ENCODE results near the gene PPP2R5D.

Gene PPP2R5D

GRCh38 chr6:43053545-43054205 is 69.3 kb downstream of the PPP2R5D start, which contains the start of gene CUL7:
TSS of gene CUL7 (minus strand) at chr6:43053851. CDS start at chr6:43052788, 1,063 bp downstream.
- Histone ChIP-seq H3K4me1 (ENCODE audit: control insufficient read depth, low read depth, low read length) (peaks cover 12% of the 10 kb centered on the region), H3K4me3 (ENCODE audit: low read length) (peak within 1 kb of the TSS; percentile 79), H3K9ac (ENCODE audit: low read length) (peak within 1 kb of the TSS; percentile 90), H3K27ac (ENCODE audit: low read length) (peak within 1 kb of the TSS; percentile 63), H3K27me3 (ENCODE audit: control insufficient read depth, insufficient read depth, low read length) (no peaks in the 10 kb centered on the region), H3K9me3 (ENCODE audit: control insufficient read depth, low read depth, low read length) (no peaks in the 10 kb centered on the region), H3K36me3 (ENCODE audit: control insufficient read depth, low read depth, low read length) (peaks cover 14% of the 10 kb centered on the region)

- peaks cover 9% of the 10 kb centered on the region for H3K36me3 ChIP-seq (ENCODE audit: control insufficient read depth, low read depth, low read length)
- H3K4me1 ChIP-seq (ENCODE audit: control insufficient read depth, low read depth, low read length), result peaks cover 12% of the 10 kb centered on the region
- H3K27me3 ChIP-seq (ENCODE audit: control insufficient read depth, insufficient read depth, low read length), result no peaks in the 10 kb centered on the region
- no peak overlapping the region for H3K9ac ChIP-seq (ENCODE audit: low read length)
- peak overlapping the region; percentile 13 for H3K27ac ChIP-seq (ENCODE audit: low read length)
- no peaks in the 10 kb centered on the region for H3K9me3 ChIP-seq (ENCODE audit: control insufficient read depth, low read depth, low read length)
- peak overlapping the region; percentile 79 for H3K4me3 ChIP-seq (ENCODE audit: low read length)
These were observed 70.0 kb downstream of the PPP2R5D start for GRCh38 chr6:43054206-43054943.

- no peak overlapping the region for H3K9ac ChIP-seq (ENCODE audit: low read length)
- no peaks in the 10 kb centered on the region for H3K9me3 ChIP-seq (ENCODE audit: control insufficient read depth, low read depth, low read length)
- H3K4me1 ChIP-seq (ENCODE audit: control insufficient read depth, low read depth, low read length), result peaks cover 15% of the 10 kb centered on the region
These were observed 71.6 kb downstream of the PPP2R5D start for GRCh38 chr6:43055966-43056365.

GRCh38 chr6:43058531-43058930 is 74.2 kb downstream of the PPP2R5D start:
- H3K4me1 ChIP-seq (ENCODE audit: control insufficient read depth, low read depth, low read length), result peaks cover 12% of the 10 kb centered on the region
- peak overlapping the region; percentile 83 for H3K9ac ChIP-seq (ENCODE audit: low read length)
- H3K9me3 ChIP-seq (ENCODE audit: control insufficient read depth, low read depth, low read length), result no peaks in the 10 kb centered on the region
- H3K27ac ChIP-seq (ENCODE audit: low read length), result peak overlapping the region; percentile 70
- H3K36me3 ChIP-seq (ENCODE audit: control insufficient read depth, low read depth, low read length), result peaks cover 7% of the 10 kb centered on the region
- no peaks in the 10 kb centered on the region for H3K27me3 ChIP-seq (ENCODE audit: control insufficient read depth, insufficient read depth, low read length)
- H3K4me3 ChIP-seq (ENCODE audit: low read length), result peak overlapping the region; percentile 87

More at GRCh38 chr6:43055966-43056365, 71.6 kb downstream of the PPP2R5D start:
- Histone ChIP-seq H3K27ac (ENCODE audit: low read length) (no peak overlapping the region), H3K4me3 (ENCODE audit: low read length) (no peak overlapping the region), H3K36me3 (ENCODE audit: control insufficient read depth, low read depth, low read length) (peaks cover 7% of the 10 kb centered on the region), H3K27me3 (ENCODE audit: control insufficient read depth, insufficient read depth, low read length) (no peaks in the 10 kb centered on the region)

- Histone ChIP-seq H3K9ac (ENCODE audit: low read length) (peak within 1 kb of the TSS; percentile 83), H3K27me3 (ENCODE audit: control insufficient read depth, insufficient read depth, low read length) (no peaks in the 10 kb centered on the region), H3K9me3 (ENCODE audit: control insufficient read depth, low read depth, low read length) (no peaks in the 10 kb centered on the region), H3K27ac (ENCODE audit: low read length) (peak within 1 kb of the TSS; percentile 70), H3K4me1 (ENCODE audit: control insufficient read depth, low read depth, low read length) (peaks cover 7% of the 10 kb centered on the region), H3K4me3 (ENCODE audit: low read length) (peak within 1 kb of the TSS; percentile 87), H3K36me3 (ENCODE audit: control insufficient read depth, low read depth, low read length) (peaks cover 7% of the 10 kb centered on the region)
These were observed 75.0 kb downstream of the PPP2R5D start, which contains the start of the genes KLC4 and MRPL2 for GRCh38 chr6:43059168-43060033. TSS of gene KLC4 (plus strand) at chr6:43059631. CDS start at chr6:43061336, 1,705 bp downstream. TSS of gene MRPL2 (minus strand) at chr6:43059434. CDS start at chr6:43059381, 53 bp downstream.

- Histone ChIP-seq H3K4me3 (ENCODE audit: low read length) (peak overlapping the region; percentile 87), H3K9me3 (ENCODE audit: control insufficient read depth, low read depth, low read length) (no peaks in the 10 kb centered on the region), H3K4me1 (ENCODE audit: control insufficient read depth, low read depth, low read length) (peaks cover 7% of the 10 kb centered on the region), H3K36me3 (ENCODE audit: control insufficient read depth, low read depth, low read length) (peaks cover 7% of the 10 kb centered on the region), H3K9ac (ENCODE audit: low read length) (peak overlapping the region; percentile 83), H3K27ac (ENCODE audit: low read length) (peak overlapping the region; percentile 60), H3K27me3 (ENCODE audit: control insufficient read depth, insufficient read depth, low read length) (no peaks in the 10 kb centered on the region)
These were observed 75.8 kb downstream of the PPP2R5D start for GRCh38 chr6:43060034-43060754.

GRCh38 chr6:43060755-43061633 is 76.6 kb downstream of the PPP2R5D start:
- H3K36me3 ChIP-seq (ENCODE audit: control insufficient read depth, low read depth, low read length), result peaks cover 4% of the 10 kb centered on the region
- no peaks in the 10 kb centered on the region for H3K9me3 ChIP-seq (ENCODE audit: control insufficient read depth, low read depth, low read length)
- H3K27ac ChIP-seq (ENCODE audit: low read length), result no peak overlapping the region
- H3K9ac ChIP-seq (ENCODE audit: low read length), result no peak overlapping the region
- no peaks in the 10 kb centered on the region for H3K27me3 ChIP-seq (ENCODE audit: control insufficient read depth, insufficient read depth, low read length)
- H3K4me1 ChIP-seq (ENCODE audit: control insufficient read depth, low read depth, low read length), result peaks cover 7% of the 10 kb centered on the region
- H3K4me3 ChIP-seq (ENCODE audit: low read length), result peak overlapping the region; percentile 87

GRCh38 chr6:43061861-43062260 is 77.5 kb downstream of the PPP2R5D start:
- Histone ChIP-seq H3K9ac (ENCODE audit: low read length) (no peak overlapping the region), H3K9me3 (ENCODE audit: control insufficient read depth, low read depth, low read length) (no peaks in the 10 kb centered on the region), H3K27me3 (ENCODE audit: control insufficient read depth, insufficient read depth, low read length) (no peaks in the 10 kb centered on the region), H3K36me3 (ENCODE audit: control insufficient read depth, low read depth, low read length) (no peaks in the 10 kb centered on the region), H3K4me1 (ENCODE audit: control insufficient read depth, low read depth, low read length) (peaks cover 7% of the 10 kb centered on the region), H3K4me3 (ENCODE audit: low read length) (no peak overlapping the region), H3K27ac (ENCODE audit: low read length) (no peak overlapping the region)

All from iPS-18a (cell line).